CD4-positive, alpha-beta T cell treated with Interleukin-4 for 4 hours (primary cell): ENCODE data around the gene SDC4.
"Not testable (repeated sequence)": the region's sequence is repeated elsewhere in the genome, so short reads cannot be mapped to it uniquely, and the experiment has no call there.

ENCODE experiments used
- DNase-seq: peaks from one replicate; pipeline ENCODE4 v3.0.0-alpha.2; 2020

Gene SDC4

DNA sequence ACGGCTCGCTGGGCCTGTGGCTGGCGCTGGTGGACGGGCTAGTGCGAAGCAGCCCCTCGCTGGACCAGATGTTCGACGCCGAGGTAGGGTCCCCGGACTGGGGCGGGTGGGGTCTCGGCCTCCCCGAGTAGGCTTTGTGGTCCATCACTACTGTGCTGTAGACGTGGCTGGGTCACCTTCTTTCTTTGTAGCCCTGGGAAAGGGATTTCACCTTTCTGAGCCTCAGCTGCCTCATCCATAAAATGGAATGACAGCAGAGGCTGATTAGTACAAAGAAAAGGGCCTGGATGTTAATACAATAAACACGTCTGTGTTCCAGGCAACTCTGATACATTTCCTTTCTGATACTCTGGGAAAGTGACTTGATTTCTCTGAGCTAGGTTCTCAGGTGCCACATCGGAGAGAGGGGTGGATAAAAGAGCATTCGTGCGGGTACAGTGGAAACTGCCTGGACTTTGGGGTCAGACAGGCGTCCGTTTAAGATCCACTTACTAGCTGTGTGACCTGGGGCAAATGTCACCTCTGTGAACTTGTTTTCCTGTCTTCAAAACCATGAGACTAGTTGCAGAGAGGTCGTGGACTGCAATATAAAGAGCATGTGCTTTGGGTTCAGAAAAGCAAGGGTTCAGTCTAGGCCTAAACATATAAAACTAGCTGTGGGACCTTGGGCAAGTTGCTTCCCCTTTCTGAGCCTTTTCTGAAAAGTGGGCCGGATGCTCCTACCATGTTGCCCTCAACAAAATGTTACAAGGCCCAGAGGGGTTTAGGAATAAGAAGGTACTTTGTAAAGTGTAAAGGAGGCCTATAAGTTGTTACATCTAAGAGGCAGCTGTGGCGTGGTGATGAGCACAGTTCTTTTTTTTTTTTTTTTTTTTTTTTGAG, 15.6 kb upstream of the SDC4 start:
- no peak for DNase-seq

- peak; percentile 98 for DNase-seq
These were observed 14.8 kb upstream of the SDC4 start, which contains the start of gene SYS1 for GRCh38 chr20:45362804-45363610. Gene SYS1 (plus strand): TSS chr20:45363156. CDS start chr20:45363532, 376 bp downstream.

- no peak for DNase-seq
These were observed 13.6 kb upstream of the SDC4 start for GRCh38 chr20:45361793-45362192.

GRCh38 chr20:45359406-45360148, 11.4 kb upstream of the SDC4 start:
- DNase-seq: no peak

- DNase-seq: no peak
These were observed 10.8 kb upstream of the SDC4 start for GRCh38 chr20:45359069-45359405.

DNA sequence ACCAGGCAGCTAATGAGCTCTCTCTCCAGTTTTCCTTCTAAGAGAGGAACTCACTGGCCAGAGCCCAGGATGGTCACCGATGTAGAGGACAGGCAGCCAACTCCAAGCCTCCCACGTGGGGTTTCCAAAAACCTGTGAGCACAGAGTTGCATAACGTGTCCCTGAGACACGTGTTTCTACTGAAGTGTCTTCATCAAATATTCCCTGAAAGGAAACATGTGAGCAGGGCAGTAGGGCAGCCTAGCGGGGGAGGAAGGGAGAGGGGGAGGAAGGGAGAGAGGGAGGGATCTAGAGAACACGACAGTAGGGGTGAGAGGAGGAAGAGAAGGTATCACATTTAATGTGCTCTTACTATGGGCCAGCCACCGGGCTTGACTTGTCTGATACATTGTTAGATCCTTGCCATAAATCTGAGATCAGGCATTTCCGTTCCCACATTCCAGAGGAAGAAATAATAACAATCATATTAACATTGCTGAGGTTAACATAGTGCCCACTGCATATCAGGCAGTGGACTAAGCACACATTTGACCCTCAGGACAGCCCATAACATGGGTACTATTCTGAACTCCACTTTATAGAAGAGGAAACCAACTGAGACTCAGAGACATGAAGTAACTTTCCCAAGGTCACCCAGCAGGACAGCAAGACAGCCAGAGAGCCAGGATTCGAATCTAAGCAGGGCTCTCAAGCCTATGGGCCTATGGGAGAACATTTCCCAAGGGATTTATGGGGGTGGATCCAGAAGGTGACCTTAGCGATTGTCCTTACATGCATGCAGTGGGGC, 10.3 kb upstream of the SDC4 start:
- no peak for DNase-seq

- DNase-seq: no peak
These were observed 7.2 kb upstream of the SDC4 start for GRCh38 chr20:45355209-45356084.

DNA sequence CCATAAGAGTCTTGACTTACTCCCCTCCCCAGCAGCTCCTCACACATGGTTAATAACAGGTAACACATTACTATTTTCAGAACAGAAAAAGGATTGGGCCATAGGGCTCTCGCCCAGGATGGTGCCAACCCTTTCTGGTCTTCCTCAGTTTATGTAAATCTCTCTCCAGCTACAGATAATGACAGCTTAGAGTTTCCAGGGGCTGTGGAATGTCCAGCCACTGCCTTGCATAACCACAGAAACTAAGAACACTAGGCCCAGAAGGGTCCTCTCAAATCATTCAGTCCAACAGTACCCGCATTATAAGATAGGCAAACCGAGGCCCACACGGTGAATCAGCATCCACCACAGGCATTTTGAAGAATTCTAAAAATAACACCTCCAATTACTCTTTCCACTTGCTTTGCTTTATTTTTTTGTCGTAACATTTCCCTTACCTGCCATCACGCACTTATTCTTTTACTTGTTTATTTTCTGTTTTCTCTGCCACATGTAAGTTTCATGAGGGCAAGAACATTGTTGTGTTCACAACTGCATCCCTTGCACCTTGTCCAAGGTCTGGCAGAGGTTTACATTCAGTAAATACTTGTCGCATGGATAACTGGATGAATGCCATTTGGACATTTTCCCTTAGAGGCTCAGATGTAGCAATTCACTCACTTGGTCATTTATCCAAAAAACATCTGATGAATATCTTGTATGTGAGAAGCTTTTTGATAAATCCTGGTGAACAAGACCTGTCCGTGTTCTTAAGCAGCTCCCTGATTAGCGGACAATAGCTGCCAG, 6.4 kb upstream of the SDC4 start:
- no peak for DNase-seq

GRCh38 chr20:45353746-45354145, 5.5 kb upstream of the SDC4 start:
- no peak for DNase-seq

DNA sequence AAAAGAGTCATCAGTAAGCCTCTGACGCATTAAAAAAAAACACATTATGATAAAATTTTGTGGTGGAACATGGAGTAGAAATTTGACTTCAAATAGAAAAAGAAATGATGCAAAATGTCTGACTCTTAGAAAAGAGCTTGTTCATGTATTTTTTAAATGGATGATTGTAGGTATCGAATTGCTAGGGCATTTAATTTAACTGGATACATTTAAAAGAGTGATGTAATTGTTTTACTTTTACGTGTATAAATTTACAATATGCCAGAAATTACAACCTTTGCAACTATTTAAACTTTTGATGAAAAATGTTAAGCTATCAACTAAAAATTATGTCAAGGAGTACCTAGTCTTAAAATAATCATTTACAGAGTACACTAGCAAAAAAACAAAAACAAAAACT, 4.5 kb upstream of the SDC4 start:
- DNase-seq: no peak

DNA sequence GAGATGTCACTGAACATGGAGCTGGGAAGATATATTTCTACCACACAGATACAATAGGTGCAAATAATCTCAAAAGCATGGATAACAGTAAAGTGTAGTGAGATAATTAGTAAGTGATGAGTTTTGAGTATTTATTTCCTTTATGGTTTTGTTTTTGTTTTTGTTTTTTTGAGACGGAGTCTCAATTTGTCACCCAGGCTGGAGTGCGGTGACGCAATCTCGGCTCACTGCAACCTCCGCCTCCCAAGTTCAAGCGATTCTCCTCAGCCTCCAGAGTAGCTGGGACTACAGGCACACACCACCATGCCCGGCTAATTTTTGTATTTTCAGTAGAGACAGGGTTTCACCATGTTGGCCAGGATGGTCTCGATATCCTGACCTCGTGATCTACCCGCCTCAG, 2.6 kb upstream of the SDC4 start:
- not testable (repeated sequence) for DNase-seq

DNA sequence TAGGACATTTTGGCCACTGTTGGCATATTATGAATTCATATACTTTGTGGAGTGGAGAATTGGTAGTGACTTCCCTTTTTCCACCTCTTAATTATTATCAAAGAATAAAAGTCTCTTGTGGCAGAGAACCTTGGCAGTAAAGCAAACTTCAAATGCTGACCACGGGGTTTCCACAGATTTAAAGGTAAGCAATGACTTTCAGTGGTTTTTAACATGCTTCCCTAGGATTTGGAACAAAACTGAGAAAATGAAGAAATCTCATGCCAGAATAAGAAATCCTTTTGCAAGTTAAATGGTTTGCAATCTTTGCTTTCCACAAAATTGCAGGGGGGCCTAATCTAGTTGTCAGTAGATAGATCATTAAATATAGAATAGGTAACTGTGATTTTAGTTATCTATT, 2.0 kb upstream of the SDC4 start:
- no peak for DNase-seq

- DNase-seq: no peak
These were observed 808 bp downstream of the SDC4 start for GRCh38 chr20:45347297-45347935.

DNA sequence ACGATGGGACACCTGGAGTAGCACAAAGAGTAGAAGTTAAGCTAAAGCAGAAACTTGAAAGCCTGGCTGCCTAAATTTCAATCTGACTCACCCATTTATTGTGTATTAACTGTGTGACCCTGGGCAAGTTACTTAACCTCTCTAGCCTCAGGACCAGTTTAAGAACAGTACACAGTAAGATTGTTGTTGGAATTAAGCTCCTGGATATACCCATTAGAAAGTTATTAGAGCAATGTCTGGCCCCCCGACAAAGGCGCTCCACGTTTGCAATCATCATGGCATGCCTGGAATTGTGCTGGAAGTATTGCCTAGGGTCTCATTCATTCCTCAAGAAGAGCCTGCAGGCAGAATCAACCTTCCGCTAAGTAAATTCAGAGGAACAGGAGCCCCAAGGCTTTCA, 1.4 kb downstream of the SDC4 start:
- DNase-seq: no peak

- DNase-seq: no peak
These were observed 1.9 kb downstream of the SDC4 start for GRCh38 chr20:45346291-45346718.

- DNase-seq: no peak
These were observed 2.9 kb downstream of the SDC4 start for GRCh38 chr20:45345104-45345936.

DNA sequence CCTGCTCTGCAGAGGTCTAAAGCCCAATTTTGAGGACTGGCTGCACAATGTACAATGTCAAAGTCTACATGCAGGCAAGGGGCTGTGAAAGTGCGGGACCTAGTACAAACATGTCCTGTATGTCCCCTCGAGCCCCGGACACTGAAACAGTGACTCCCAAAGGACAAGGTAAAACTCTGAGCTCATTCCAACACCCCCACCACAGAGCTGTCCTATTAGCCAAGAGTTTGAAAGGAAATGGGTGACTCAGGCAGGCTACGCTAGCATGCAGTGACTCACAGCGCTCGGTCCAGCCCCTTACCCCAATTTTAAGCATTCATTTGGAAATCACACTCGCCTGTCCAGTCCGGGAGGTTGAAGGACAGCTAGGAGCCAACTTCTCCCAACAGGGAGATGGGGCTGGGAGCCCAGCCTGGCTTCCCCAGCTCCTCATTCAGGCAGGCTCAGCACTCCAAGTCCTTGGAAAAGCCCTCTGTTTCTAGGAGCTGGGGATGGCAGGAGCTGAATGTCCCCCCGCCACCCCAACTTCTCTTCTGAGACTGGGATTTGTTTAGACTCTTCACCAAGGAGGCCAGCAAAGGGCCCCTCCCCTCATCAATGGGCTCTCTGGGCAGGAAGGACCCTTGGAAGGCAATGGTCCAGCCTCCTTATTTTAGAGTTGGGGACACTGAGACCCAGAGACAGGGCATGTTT, 3.9 kb downstream of the SDC4 start:
- DNase-seq: no peak

GRCh38 chr20:45343532-45344167, 4.6 kb downstream of the SDC4 start:
- DNase-seq: no peak
